ENCODE results near the gene ZNF831.

The ZNF831 gene

GRCh38 chr20:59184880-59185447 is 21.3 kb downstream of the ZNF831 start:
- Histone ChIP-seq H3K4me1 (ENCODE audit: control extremely low read depth in 1 of 4, control insufficient read depth in 4 of 4, insufficient read depth in 4 of 4, low read length in 3 of 4) (peaks cover 0 to 9% (median 6%) of the 10 kb centered on the region in 4 experiments), H3K9me3 (ENCODE audit: control extremely low read depth in 1 of 5, control insufficient read depth in 4 of 5, insufficient read depth in 2 of 5, low read depth in 1 of 5, low read length in 4 of 5) (no peaks in the 10 kb centered on the region), H3K27ac (ENCODE audit: insufficient read depth in 1 of 2, low read depth in 1 of 2, low read length in 2 of 2, poor library complexity in 1 of 2, severe bottlenecking in 2 of 2) (no peak overlapping the region), H3K27me3 (replicated peaks in 2 of 5; ENCODE audit: control insufficient read depth in 4 of 5, insufficient read depth in 5 of 5, low read length in 4 of 5) (no peaks in the 10 kb centered on the region), H3K36me3 (ENCODE audit: control insufficient read depth in 4 of 4, insufficient read depth in 4 of 4, low read length in 3 of 4) (no peaks in the 10 kb centered on the region), H3K4me3 (ENCODE audit: control insufficient read depth in 1 of 7, extremely low read depth in 1 of 7, insufficient read depth in 4 of 7, low read depth in 2 of 7, low read length in 6 of 7) (no peak overlapping the region)
- WGBS (ENCODE audit: insufficient coverage), result 93% methylated on average over 13 of the region's 16 CpGs
- POLR2A ChIA-PET, result no interaction called here
- DNase-seq, result no peak
- CTCF ChIA-PET, result no interaction called here

- Histone ChIP-seq H3K27me3 (replicated peaks in 2 of 5; ENCODE audit: control insufficient read depth in 4 of 5, insufficient read depth in 5 of 5, low read length in 4 of 5) (peaks cover 0 to 2% (median 0%) of the 10 kb centered on the region in 5 experiments), H3K36me3 (ENCODE audit: control insufficient read depth in 4 of 4, insufficient read depth in 4 of 4, low read length in 3 of 4) (no peaks in the 10 kb centered on the region), H3K4me3 (ENCODE audit: control insufficient read depth in 1 of 7, extremely low read depth in 1 of 7, insufficient read depth in 4 of 7, low read depth in 2 of 7, low read length in 6 of 7) (no peak overlapping the region), H3K9me3 (ENCODE audit: control extremely low read depth in 1 of 5, control insufficient read depth in 4 of 5, insufficient read depth in 2 of 5, low read depth in 1 of 5, low read length in 4 of 5) (no peaks in the 10 kb centered on the region), H3K4me1 (ENCODE audit: control extremely low read depth in 1 of 4, control insufficient read depth in 4 of 4, insufficient read depth in 4 of 4, low read length in 3 of 4) (peaks cover 0 to 9% (median 6%) of the 10 kb centered on the region in 4 experiments), H3K27ac (ENCODE audit: insufficient read depth in 1 of 2, low read depth in 1 of 2, low read length in 2 of 2, poor library complexity in 1 of 2, severe bottlenecking in 2 of 2) (no peak overlapping the region)
- CTCF ChIA-PET, result interaction anchor here (0.6 to 1.2 kb wide), 2 partner anchors 21 to 39 kb away, joined by 3 to 4 read pairs; no protein-coding TSS in a partner anchor
- POLR2A ChIA-PET, result no interaction called here
- no peak for DNase-seq
- WGBS (ENCODE audit: insufficient coverage), result 73% methylated on average over 5 of the region's 6 CpGs
These were observed 22.2 kb downstream of the ZNF831 start for GRCh38 chr20:59185809-59186208.

GRCh38 chr20:59190466-59190865 is 26.8 kb downstream of the ZNF831 start:
- ChIA-PET POLR2A (no interaction called here), CTCF (interaction anchor here (0.7 kb wide), 1 partner anchor 8 kb away, joined by 4 read pairs; no protein-coding TSS in a partner anchor)
- Histone ChIP-seq H3K4me1 (ENCODE audit: control extremely low read depth in 1 of 4, control insufficient read depth in 4 of 4, insufficient read depth in 4 of 4, low read length in 3 of 4) (no peaks in the 10 kb centered on the region), H3K4me3 (ENCODE audit: control insufficient read depth in 1 of 7, extremely low read depth in 1 of 7, insufficient read depth in 4 of 7, low read depth in 2 of 7, low read length in 6 of 7) (no peak overlapping the region), H3K27me3 (replicated peaks in 2 of 5; ENCODE audit: control insufficient read depth in 4 of 5, insufficient read depth in 5 of 5, low read length in 4 of 5) (peaks cover 0 to 27% (median 0%) of the 10 kb centered on the region in 5 experiments), H3K9me3 (ENCODE audit: control extremely low read depth in 1 of 5, control insufficient read depth in 4 of 5, insufficient read depth in 2 of 5, low read depth in 1 of 5, low read length in 4 of 5) (no peaks in the 10 kb centered on the region), H3K36me3 (ENCODE audit: control insufficient read depth in 4 of 4, insufficient read depth in 4 of 4, low read length in 3 of 4) (no peaks in the 10 kb centered on the region), H3K27ac (ENCODE audit: insufficient read depth in 1 of 2, low read depth in 1 of 2, low read length in 2 of 2, poor library complexity in 1 of 2, severe bottlenecking in 2 of 2) (no peak overlapping the region)
- no peak for DNase-seq
- WGBS (ENCODE audit: insufficient coverage), result 97% methylated on average over 5 of the region's 5 CpGs

- Histone ChIP-seq H3K4me1 (ENCODE audit: control extremely low read depth in 1 of 4, control insufficient read depth in 4 of 4, insufficient read depth in 4 of 4, low read length in 3 of 4) (no peaks in the 10 kb centered on the region), H3K36me3 (ENCODE audit: control insufficient read depth in 4 of 4, insufficient read depth in 4 of 4, low read length in 3 of 4) (no peaks in the 10 kb centered on the region), H3K27me3 (replicated peaks in 2 of 5; ENCODE audit: control insufficient read depth in 4 of 5, insufficient read depth in 5 of 5, low read length in 4 of 5) (peaks cover 0 to 27% (median under 1%) of the 10 kb centered on the region in 5 experiments), H3K27ac (ENCODE audit: insufficient read depth in 1 of 2, low read depth in 1 of 2, low read length in 2 of 2, poor library complexity in 1 of 2, severe bottlenecking in 2 of 2) (no peak overlapping the region), H3K9me3 (ENCODE audit: control extremely low read depth in 1 of 5, control insufficient read depth in 4 of 5, insufficient read depth in 2 of 5, low read depth in 1 of 5, low read length in 4 of 5) (no peaks in the 10 kb centered on the region), H3K4me3 (ENCODE audit: control insufficient read depth in 1 of 7, extremely low read depth in 1 of 7, insufficient read depth in 4 of 7, low read depth in 2 of 7, low read length in 6 of 7) (no peak overlapping the region)
- POLR2A ChIA-PET, result no interaction called here
- CTCF ChIA-PET, result no interaction called here
- no peak for DNase-seq
- 98% methylated on average over 33 of the region's 40 CpGs for WGBS (ENCODE audit: insufficient coverage)
These were observed 27.6 kb downstream of the ZNF831 start for GRCh38 chr20:59191036-59191755.

GRCh38 chr20:59191756-59192532 is 28.3 kb downstream of the ZNF831 start:
- DNase-seq, result no peak
- Histone ChIP-seq H3K4me3 (ENCODE audit: control insufficient read depth in 1 of 7, extremely low read depth in 1 of 7, insufficient read depth in 4 of 7, low read depth in 2 of 7, low read length in 6 of 7) (no peak overlapping the region), H3K36me3 (ENCODE audit: control insufficient read depth in 4 of 4, insufficient read depth in 4 of 4, low read length in 3 of 4) (no peaks in the 10 kb centered on the region), H3K4me1 (ENCODE audit: control extremely low read depth in 1 of 4, control insufficient read depth in 4 of 4, insufficient read depth in 4 of 4, low read length in 3 of 4) (no peaks in the 10 kb centered on the region), H3K27me3 (replicated peaks in 2 of 5; ENCODE audit: control insufficient read depth in 4 of 5, insufficient read depth in 5 of 5, low read length in 4 of 5) (peaks cover 0 to 27% (median 1%) of the 10 kb centered on the region in 5 experiments), H3K27ac (ENCODE audit: insufficient read depth in 1 of 2, low read depth in 1 of 2, low read length in 2 of 2, poor library complexity in 1 of 2, severe bottlenecking in 2 of 2) (no peak overlapping the region), H3K9me3 (ENCODE audit: control extremely low read depth in 1 of 5, control insufficient read depth in 4 of 5, insufficient read depth in 2 of 5, low read depth in 1 of 5, low read length in 4 of 5) (no peaks in the 10 kb centered on the region)
- WGBS (ENCODE audit: insufficient coverage), result 77% methylated on average over 64 of the region's 66 CpGs
- CTCF ChIA-PET, result no interaction called here
- POLR2A ChIA-PET, result no interaction called here

GRCh38 chr20:59192533-59192896 is 28.9 kb downstream of the ZNF831 start:
- ChIA-PET POLR2A (no interaction called here), CTCF (no interaction called here)
- H3K4me1 ChIP-seq (ENCODE audit: control extremely low read depth in 1 of 4, control insufficient read depth in 4 of 4, insufficient read depth in 4 of 4, low read length in 3 of 4), result no peaks in the 10 kb centered on the region
- no peaks in the 10 kb centered on the region for H3K36me3 ChIP-seq (ENCODE audit: control insufficient read depth in 4 of 4, insufficient read depth in 4 of 4, low read length in 3 of 4)
- H3K27me3 ChIP-seq (replicated peaks in 2 of 5; ENCODE audit: control insufficient read depth in 4 of 5, insufficient read depth in 5 of 5, low read length in 4 of 5), result peaks cover 0 to 27% (median 1%) of the 10 kb centered on the region in 5 experiments
- no peak overlapping the region for H3K4me3 ChIP-seq (ENCODE audit: control insufficient read depth in 1 of 7, extremely low read depth in 1 of 7, insufficient read depth in 4 of 7, low read depth in 2 of 7, low read length in 6 of 7)
- no peaks in the 10 kb centered on the region for H3K9me3 ChIP-seq (ENCODE audit: control extremely low read depth in 1 of 5, control insufficient read depth in 4 of 5, insufficient read depth in 2 of 5, low read depth in 1 of 5, low read length in 4 of 5)
- WGBS (ENCODE audit: insufficient coverage), result 98% methylated on average over 25 of the region's 25 CpGs
- DNase-seq, result no peak
- no peak overlapping the region for H3K27ac ChIP-seq (ENCODE audit: insufficient read depth in 1 of 2, low read depth in 1 of 2, low read length in 2 of 2, poor library complexity in 1 of 2, severe bottlenecking in 2 of 2)

GRCh38 chr20:59193325-59193724 is 29.7 kb downstream of the ZNF831 start:
- CTCF ChIA-PET, result no interaction called here
- no peaks in the 10 kb centered on the region for H3K9me3 ChIP-seq (ENCODE audit: control extremely low read depth in 1 of 5, control insufficient read depth in 4 of 5, insufficient read depth in 2 of 5, low read depth in 1 of 5, low read length in 4 of 5)
- H3K4me1 ChIP-seq (ENCODE audit: control extremely low read depth in 1 of 4, control insufficient read depth in 4 of 4, insufficient read depth in 4 of 4, low read length in 3 of 4), result no peaks in the 10 kb centered on the region
- H3K4me3 ChIP-seq (ENCODE audit: control insufficient read depth in 1 of 7, extremely low read depth in 1 of 7, insufficient read depth in 4 of 7, low read depth in 2 of 7, low read length in 6 of 7), result no peak overlapping the region
- H3K27ac ChIP-seq (ENCODE audit: insufficient read depth in 1 of 2, low read depth in 1 of 2, low read length in 2 of 2, poor library complexity in 1 of 2, severe bottlenecking in 2 of 2), result no peak overlapping the region
- H3K36me3 ChIP-seq (ENCODE audit: control insufficient read depth in 4 of 4, insufficient read depth in 4 of 4, low read length in 3 of 4), result no peaks in the 10 kb centered on the region
- H3K27me3 ChIP-seq (replicated peaks in 2 of 5; ENCODE audit: control insufficient read depth in 4 of 5, insufficient read depth in 5 of 5, low read length in 4 of 5), result peaks cover 0 to 27% (median 1%) of the 10 kb centered on the region in 5 experiments
- POLR2A ChIA-PET, result no interaction called here
- no peak for DNase-seq
- WGBS (ENCODE audit: insufficient coverage), result 76% methylated on average over 7 of the region's 7 CpGs

Data from common myeloid progenitor, CD34-positive (primary cell).